PFSK-1 (cell line): ENCODE results near the gene CHRM2.

Experiments used
- FOXP2 ChIP-seq: optimal IDR thresholded peaks from 2 replicates; pipeline ENCODE3; 2011; ENCODE audit warnings: borderline replicate concordance, control low read depth, inconsistent platforms; ENCODE audit not compliant: insufficient read depth; ENCODE audit errors: extremely low read length, extremely low read depth
- POLR2AphosphoS5 ChIP-seq: IDR thresholded peaks from 2 replicates; pipeline ENCODE4 v1.6.1; 2012; ENCODE audit warnings: low read depth, mild to moderate bottlenecking, control low read depth, low read length, moderate library complexity
- REST ChIP-seq, 2 experiments: IDR thresholded peaks; 2 replicates each; pipeline versions ENCODE4 v1.6.1 to v1.8.0; 2011 to 2012; ENCODE audit warnings: low read depth in 2 of 2, low read length in 2 of 2, control low read depth in 1 of 2, inconsistent platforms in 1 of 2, mild to moderate bottlenecking in 1 of 2, moderate library complexity in 1 of 2; ENCODE audit not compliant: insufficient read depth in 1 of 2
- SIN3A ChIP-seq: IDR thresholded peaks from 2 replicates; pipeline ENCODE4 v1.6.1; 2012; ENCODE audit warnings: mild to moderate bottlenecking, low read length, moderate library complexity, borderline replicate concordance; ENCODE audit not compliant: insufficient read depth
- TAF1 ChIP-seq: IDR thresholded peaks from 2 replicates; pipeline ENCODE4 v1.6.1; 2012; ENCODE audit warnings: low read length, control low read depth, borderline replicate concordance; ENCODE audit not compliant: insufficient read depth

GRCh38 chr7:137001041-137001440 lies 132.6 kb downstream of the CHRM2 start:
- no peak for TF ChIP-seq REST (IDR thresholded peaks at IDR 0.05; ENCODE audit: insufficient read depth in 1 of 2, low read depth in 2 of 2, low read length in 2 of 2)
- no peak for TF ChIP-seq POLR2AphosphoS5
- TF ChIP-seq TAF1, result no peak
- TF ChIP-seq SIN3A, result no peak
- no peak for TF ChIP-seq FOXP2
